NCI-H1436 treated with DMSO at 0.1 percent for 48 hours (cell line): ENCODE measurements around the gene MYO5A.
"Not testable (repeated sequence)": the region's sequence is repeated elsewhere in the genome, so short reads cannot be mapped to it uniquely, and the experiment has no call there.

Experiments used
- DNase-seq: peaks from one replicate; lab custom pipeline; 2025; lab: John Stamatoyannopoulos, UW

Gene MYO5A

GRCh38 chr15:52505151-52505550 lies 23.5 kb downstream of the MYO5A start:
- DNase-seq = no peak

DNA sequence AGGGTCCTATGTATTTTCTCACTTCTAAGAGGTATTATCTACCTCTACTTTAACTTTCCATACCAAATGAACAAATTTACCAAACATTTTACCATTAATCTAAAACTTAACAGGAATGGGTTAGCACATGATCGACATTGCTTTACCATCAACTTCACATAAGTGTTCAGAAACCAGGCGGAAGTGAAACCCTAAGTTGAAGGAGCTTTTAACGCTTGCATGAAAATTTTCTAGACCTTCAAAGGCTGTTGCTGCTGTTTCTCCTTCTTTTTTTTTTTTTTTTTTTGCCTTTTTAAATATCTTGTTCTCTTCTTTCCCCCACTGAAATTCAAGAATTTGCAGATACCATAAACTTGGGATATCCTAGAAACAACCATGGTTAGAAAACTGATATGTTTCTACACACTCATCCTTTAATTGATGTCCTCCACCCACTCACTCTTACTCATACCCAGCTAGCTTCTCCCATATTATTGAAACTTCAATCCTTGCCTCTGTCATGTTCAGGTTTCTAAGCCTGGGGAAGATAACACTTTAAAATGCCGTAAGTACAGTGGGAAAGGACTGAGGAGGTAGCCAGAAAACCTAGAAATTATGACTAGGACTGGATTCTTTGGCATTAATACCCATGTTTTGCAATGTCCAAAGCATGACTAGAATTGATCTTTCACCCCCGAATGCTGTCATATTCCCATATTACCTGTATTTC lies 24.7 kb downstream of the MYO5A start:
- DNase-seq = no peak

DNA sequence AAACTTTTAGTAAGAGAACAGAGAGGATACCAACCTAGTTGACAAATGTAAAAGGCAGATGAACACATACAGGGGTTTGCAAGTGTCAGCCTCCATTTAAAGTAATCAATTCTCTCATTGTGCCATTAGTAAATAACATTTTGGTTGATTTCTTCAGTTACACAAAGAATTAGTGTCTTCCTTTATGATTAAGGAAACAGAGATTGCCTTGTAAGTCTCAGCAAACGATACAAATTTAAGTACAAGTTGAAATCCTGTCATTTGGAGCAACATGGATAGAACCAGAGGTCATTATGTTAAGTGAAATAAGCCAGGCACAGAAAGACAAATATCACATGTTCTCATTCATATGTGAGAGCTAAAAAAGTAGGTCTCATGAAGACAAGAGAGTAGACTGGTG lies 26.1 kb downstream of the MYO5A start:
- no peak for DNase-seq

DNA sequence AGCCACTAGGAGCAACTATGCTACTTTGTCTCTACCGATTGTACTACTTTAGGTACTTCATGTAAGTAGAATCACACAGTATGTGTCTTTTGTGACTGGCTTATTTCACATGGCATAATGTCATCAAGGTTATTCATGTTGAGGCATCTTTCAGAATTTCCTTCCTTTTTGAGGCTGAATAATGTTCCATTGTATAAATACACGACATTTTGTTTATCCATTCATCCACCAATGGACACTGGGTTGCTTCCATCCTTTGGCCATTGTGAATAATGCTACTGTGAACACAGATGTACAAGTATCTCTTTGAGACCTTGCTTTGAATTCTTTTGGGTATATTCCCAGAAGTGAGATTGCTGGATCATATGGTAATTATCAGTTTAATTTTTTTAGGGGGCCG lies 29.2 kb downstream of the MYO5A start:
- DNase-seq = no peak

- DNase-seq = no peak
Measured at GRCh38 chr15:52498706-52499105, 30.0 kb downstream of the MYO5A start.

DNA sequence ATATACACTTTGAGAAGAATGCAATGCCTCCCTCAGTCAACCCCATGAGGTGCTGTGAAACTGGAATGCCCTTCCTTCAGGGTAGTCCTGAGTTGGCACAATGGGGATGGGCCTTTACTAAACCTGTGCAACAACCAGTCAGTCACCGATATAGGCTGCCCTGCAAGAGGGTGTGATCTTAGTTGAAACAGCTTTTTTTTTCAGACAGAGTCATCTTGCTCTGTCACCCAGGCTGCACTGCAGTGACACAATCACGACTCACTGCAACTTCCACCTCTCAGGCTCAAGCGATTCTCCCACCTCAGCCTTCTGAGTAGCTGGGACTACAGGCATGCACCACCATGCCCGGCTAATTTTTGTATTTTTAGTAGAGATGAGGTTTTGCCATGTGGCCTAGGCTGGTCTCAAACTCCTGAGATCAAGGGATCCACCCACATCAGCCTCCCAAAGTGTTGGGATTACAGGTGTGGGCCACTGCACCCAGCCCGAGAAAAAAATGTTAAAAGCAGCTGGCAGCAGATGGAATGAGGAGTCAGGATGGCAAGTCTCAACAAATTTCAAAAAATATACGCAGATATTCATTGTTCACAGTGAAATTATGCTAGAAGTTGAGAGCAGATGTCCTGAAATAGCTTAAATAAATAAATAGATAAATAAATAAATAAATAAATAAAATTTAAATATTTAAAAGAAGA lies 31.8 kb downstream of the MYO5A start:
- no peak for DNase-seq

GRCh38 chr15:52496175-52496574 lies 32.5 kb downstream of the MYO5A start:
- DNase-seq = no peak

- no peak for DNase-seq
Measured at GRCh38 chr15:52495125-52495524, 33.6 kb downstream of the MYO5A start.

- no peak for DNase-seq
Measured at GRCh38 chr15:52493968-52494367, 34.7 kb downstream of the MYO5A start.

- DNase-seq = no peak
Measured at GRCh38 chr15:52492132-52492531, 36.5 kb downstream of the MYO5A start.

- DNase-seq = no peak
Measured at GRCh38 chr15:52491472-52491871, 37.2 kb downstream of the MYO5A start.

- DNase-seq = not testable (repeated sequence)
Measured at GRCh38 chr15:52489430-52489829, 39.2 kb downstream of the MYO5A start.

DNA sequence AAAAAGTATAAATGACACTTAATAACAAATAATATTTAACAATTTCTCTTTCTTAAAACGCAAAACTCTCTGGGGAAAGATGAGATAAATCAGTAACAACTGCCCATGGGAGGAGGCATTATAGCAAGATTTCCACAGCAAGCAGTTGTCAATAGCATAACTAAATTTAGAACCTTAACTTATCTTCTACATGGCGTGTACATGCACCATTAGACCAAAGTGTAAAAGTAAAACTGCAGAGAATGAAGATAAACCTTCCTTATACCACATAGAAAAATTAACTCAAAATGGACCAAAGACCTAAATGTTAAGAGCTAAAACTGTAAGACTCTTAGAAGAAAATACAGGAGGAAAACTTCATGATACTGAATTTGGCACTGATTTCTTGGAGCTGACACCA lies 39.9 kb downstream of the MYO5A start:
- DNase-seq = no peak

GRCh38 chr15:52486003-52486996 lies 42.4 kb downstream of the MYO5A start:
- DNase-seq = no peak

DNA sequence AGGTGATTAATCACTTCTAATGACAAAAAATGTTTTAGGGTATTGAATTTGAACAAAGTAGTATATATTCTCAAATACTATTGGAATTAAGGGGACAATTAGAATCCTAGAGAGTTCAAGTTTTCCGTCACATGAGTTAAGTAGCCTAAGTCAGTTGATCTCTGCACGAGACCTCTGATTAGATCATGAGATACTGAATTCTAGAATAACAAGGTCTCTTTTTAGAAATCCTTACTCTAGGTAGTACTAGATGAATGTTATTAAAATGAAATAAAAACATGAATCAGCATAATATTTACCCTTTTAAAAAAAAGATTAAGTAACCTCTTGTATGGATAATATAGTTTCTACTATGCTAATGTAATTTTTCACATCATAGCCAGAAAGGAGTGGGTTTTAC lies 43.4 kb downstream of the MYO5A start:
- no peak for DNase-seq

GRCh38 chr15:52483707-52484106 lies 45.0 kb downstream of the MYO5A start:
- DNase-seq = no peak

DNA sequence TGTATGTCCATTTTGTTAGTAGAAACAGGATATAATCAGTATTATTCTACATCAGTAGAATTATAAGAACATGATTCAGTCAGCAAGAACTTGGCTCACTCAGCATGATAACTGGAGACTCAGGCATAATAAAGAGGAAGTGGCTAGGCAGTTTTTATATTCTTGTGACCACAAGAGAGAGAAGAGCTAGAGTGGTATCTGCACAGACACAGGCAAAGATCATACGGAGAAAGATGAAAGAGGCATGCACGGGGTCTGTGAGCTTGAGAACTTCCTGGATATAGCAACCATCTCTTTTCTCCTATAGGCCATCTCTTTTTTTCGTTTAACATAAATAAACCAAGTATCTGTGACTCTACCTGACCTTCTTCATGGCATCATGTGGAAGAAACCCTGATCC lies 46.8 kb downstream of the MYO5A start:
- DNase-seq = no peak

DNA sequence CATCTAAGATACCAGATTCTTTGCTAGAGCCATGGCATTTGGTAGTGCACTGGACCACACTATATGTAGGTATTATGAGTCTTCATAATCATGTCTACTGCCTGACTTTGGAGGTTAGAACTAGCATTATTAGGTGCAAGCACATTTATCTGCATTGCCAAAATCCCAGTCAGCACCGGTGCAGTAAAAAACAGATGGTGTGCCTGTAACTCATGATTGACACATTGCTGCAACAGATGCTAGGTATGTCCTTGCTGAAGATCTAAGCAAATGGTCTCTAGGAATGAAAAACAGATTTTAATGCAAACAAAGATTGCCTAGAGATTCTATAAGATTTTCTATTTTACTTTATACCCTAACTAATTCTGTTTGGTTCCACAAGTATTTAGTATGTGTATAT lies 47.7 kb downstream of the MYO5A start:
- no peak for DNase-seq

DNA sequence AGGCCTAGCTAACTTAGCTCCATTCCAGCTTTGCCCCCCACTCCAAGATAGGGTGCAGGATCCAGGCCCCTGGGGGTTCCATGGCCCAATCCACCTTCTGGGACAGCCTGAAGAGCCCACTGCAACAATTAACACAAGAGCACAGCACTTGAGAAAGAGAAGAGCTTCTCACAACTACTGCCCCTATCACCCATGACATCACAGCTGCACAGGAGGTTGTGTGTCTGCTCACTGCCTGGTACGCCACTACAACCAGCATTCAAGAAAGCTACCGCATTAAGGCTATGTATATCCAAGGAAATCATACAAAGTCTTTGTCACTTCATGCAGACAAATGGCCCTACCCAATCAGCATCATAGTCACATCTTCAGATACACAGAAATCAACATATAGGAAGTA lies 62.0 kb downstream of the MYO5A start:
- no peak for DNase-seq

GRCh38 chr15:52466134-52466701 lies 62.5 kb downstream of the MYO5A start:
- DNase-seq = no peak

DNA sequence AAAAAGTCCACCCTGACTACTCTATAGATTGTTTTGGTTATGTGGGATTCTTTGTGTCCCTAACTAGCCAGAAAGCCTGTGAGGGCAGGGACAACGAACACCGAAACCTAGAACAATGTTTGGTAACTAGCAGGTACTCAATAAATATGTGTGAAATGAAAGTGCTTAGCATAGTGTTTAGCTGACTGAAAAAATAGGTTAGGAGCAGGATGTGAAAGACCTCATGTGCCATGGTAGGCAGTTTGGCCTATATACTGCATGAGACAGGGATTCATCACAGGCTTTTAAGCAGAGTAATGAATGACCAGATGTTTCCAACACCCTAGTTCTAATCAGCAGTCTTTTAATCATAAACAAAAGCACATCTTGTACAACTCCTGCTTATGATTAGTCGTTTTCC lies 64.2 kb downstream of the MYO5A start:
- no peak for DNase-seq

DNA sequence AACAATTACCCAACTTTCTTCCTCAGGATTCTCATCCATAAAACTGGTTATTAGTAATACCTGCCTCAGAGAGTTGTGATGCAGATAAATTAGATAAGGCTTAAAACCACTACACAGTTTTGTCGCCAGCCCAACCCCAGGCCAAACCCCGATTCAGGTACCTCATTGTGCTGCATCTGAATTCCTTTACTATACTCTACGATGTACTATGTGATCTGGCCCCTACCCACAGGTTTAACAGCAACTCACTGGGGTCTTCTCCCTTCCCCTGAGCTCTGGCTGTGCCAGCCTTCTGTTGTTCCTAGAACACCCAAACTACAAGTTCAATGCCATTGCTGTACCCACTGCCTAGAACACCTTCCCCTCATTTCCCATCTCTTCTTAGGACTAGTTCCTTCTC lies 64.6 kb downstream of the MYO5A start:
- DNase-seq = no peak
